Panc1 (cell line): ENCODE measurements around the gene ARHGAP8. TPM values are rescaled to one million over a fixed set of nuclear protein-coding genes. Genes with fewer than 3 reads are reported as not detected.

Experiments
- ATAC-seq: fragments of 200-7000 bp; cut with Tn5 transposase; 2 replicates; pipeline ENCODE4 v1.9.1; 2020; ENCODE audit warnings: mild to moderate bottlenecking, moderate library complexity
- BruUV-seq: library from RNA; stranded (reverse); fragments of 400-500 nt; replicated peaks from 2 replicates; lab custom pipeline; 2021; lab: Mats Ljungman, UMichigan
- CTCF ChIA-PET: fragments of 300-600 bp; sonication (Branson Sonifier 250); formaldehyde crosslinking; loops from one replicate; lab custom pipeline; 2022; ENCODE audit warnings: antibody characterized with exemption; lab: Charles Lee
- POLR2A ChIA-PET: fragments of 300-600 bp; sonication (Branson Sonifier 250); formaldehyde crosslinking; loops from one replicate; lab custom pipeline; 2022; ENCODE audit warnings: antibody characterized with exemption; lab: Charles Lee
- DNase-seq: peaks from one replicate; pipeline ENCODE4 v3.0.0-alpha.2; 2010; ENCODE audit warnings: low read depth, low spot score
- H3K27ac ChIP-seq: 2 replicates; pipeline ENCODE4 v1.5.1; 2011; ENCODE audit warnings: mild to moderate bottlenecking, low read length, inconsistent platforms
- H3K27me3 ChIP-seq: fragments of 200-500 bp; sonication (Bioruptor generic); 2 replicates; pipeline ENCODE4 v1.6.0; 2014; ENCODE audit warnings: low read length, inconsistent platforms; ENCODE audit not compliant: control insufficient read depth, insufficient read depth
- H3K36me3 ChIP-seq: fragments of 200-500 bp; sonication (Bioruptor generic); 2 replicates; pipeline ENCODE4 v1.5.1; 2014; ENCODE audit warnings: inconsistent platforms, mild to moderate bottlenecking, low read length, moderate library complexity; ENCODE audit not compliant: control insufficient read depth, insufficient read depth
- H3K4me1 ChIP-seq: 2 replicates; pipeline ENCODE4 v1.5.1; 2011; ENCODE audit warnings: inconsistent platforms, mild to moderate bottlenecking, low read length, moderate library complexity; ENCODE audit not compliant: control insufficient read depth, insufficient read depth
- H3K4me3 ChIP-seq, 2 experiments: 2 replicates each; pipeline ENCODE4 v1.5.1; 2011 to 2012; ENCODE audit warnings: low read depth in 2 of 2, low read length in 2 of 2, mild to moderate bottlenecking in 2 of 2, inconsistent platforms in 1 of 2, moderate library complexity in 1 of 2
- H3K9me3 ChIP-seq: fragments of 200-500 bp; sonication (Bioruptor generic); 2 replicates; pipeline ENCODE4 v1.5.1; 2014; ENCODE audit warnings: low read depth, mild to moderate bottlenecking, inconsistent platforms, low read length, moderate library complexity; ENCODE audit not compliant: control insufficient read depth, insufficient read depth
- POLR2AphosphoS5 ChIP-seq: IDR thresholded peaks from 2 replicates; pipeline ENCODE4 v1.6.1; 2012; ENCODE audit warnings: mild to moderate bottlenecking, low read depth, low read length, moderate library complexity
- SIN3A ChIP-seq: IDR thresholded peaks from 2 replicates; pipeline ENCODE4 v1.6.1; 2012; ENCODE audit warnings: low read depth, mild to moderate bottlenecking, low read length, moderate library complexity, borderline replicate concordance; ENCODE audit not compliant: insufficient read depth
- TCF7L2 ChIP-seq: IDR thresholded peaks from 2 replicates; pipeline ENCODE4 v1.6.1; 2011; ENCODE audit warnings: mild to moderate bottlenecking, low read depth, low read length, inconsistent platforms
- in situ Hi-C: cut with HindIII; loops from 2 replicates; pipeline ENCODE4 v1.10.0; 2016; ENCODE audit warnings: low sequenced_read_pairs, low pct_unique_long_range_greater_than_20kb
- intact Hi-C: fragments of 100-400 bp; cut with micrococcal nuclease; formaldehyde crosslinking; loops from one replicate; pipeline ENCODE4 v1.10.0; 2022; ENCODE audit not compliant: unreplicated experiment
- total RNA-seq: library from RNA; stranded (reverse); gene quantifications from one replicate; pipeline ENCODE4 v1.2.1, GENCODE V29; 2021; ENCODE audit not compliant: unreplicated experiment
- TF ChIP-seq, protein P1 (sequence below): fragments of 450-650 bp; IDR thresholded peaks from 2 replicates; pipeline ENCODE4 v1.5.1; 2017; ENCODE audit warnings: mild to moderate bottlenecking
- TF ChIP-seq, protein P2 (sequence below), 2 experiments: IDR thresholded peaks; 2 replicates each; pipeline ENCODE4 v1.6.1; 2011 to 2012; ENCODE audit warnings: low read depth in 2 of 2, control low read depth in 1 of 2, low read length in 1 of 2, mild to moderate bottlenecking in 1 of 2, moderate library complexity in 1 of 2; ENCODE audit not compliant: insufficient read depth in 1 of 2

ARHGAP8 gene
- total RNA-seq, 1 experiment from 2014 or later: 9.2 TPM

DNA sequence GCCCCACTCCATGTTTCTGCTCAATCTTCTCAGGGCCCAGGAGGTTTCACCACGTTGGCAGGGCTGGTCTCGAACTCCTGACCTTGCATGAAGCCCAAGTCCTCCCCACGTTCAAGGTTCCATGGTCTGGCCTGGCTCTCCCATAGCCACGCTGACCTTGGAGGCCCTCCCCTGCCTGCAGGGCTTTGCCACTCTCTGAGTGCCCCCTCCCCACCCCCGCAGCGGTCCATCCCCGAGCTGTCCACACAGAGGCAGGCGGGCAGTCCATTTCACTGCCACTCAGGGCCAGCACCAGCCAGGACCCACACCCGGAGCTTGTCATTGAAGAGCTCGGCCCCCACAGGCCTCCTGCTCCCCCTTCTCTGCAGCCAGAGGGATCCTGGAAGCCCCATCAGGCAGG lies 30.7 kb downstream of the ARHGAP8 start:
- in situ Hi-C loops (no loop called here), intact Hi-C loops (no loop called here)
- Histone ChIP-seq H3K4me3 (no peak overlapping the region), H3K9me3 (no peaks in the 10 kb centered on the region), H3K4me1 (no peaks in the 10 kb centered on the region; the same call in 1 of the 2 replicates), H3K27ac (no peak overlapping the region), H3K27me3 (no peaks in the 10 kb centered on the region), H3K36me3 (no peaks in the 10 kb centered on the region)
- no TSS peak for BruUV-seq
- ATAC-seq: no peak
- ChIA-PET POLR2A (no interaction called here), CTCF (no interaction called here)
- DNase-seq: no peak
- TF ChIP-seq SIN3A (no peak), POLR2AphosphoS5 (no peak), TCF7L2 (no peak)
- TF ChIP-seq, protein P1, sequence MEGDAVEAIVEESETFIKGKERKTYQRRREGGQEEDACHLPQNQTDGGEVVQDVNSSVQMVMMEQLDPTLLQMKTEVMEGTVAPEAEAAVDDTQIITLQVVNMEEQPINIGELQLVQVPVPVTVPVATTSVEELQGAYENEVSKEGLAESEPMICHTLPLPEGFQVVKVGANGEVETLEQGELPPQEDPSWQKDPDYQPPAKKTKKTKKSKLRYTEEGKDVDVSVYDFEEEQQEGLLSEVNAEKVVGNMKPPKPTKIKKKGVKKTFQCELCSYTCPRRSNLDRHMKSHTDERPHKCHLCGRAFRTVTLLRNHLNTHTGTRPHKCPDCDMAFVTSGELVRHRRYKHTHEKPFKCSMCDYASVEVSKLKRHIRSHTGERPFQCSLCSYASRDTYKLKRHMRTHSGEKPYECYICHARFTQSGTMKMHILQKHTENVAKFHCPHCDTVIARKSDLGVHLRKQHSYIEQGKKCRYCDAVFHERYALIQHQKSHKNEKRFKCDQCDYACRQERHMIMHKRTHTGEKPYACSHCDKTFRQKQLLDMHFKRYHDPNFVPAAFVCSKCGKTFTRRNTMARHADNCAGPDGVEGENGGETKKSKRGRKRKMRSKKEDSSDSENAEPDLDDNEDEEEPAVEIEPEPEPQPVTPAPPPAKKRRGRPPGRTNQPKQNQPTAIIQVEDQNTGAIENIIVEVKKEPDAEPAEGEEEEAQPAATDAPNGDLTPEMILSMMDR: no peak
- TF ChIP-seq, protein P2, sequence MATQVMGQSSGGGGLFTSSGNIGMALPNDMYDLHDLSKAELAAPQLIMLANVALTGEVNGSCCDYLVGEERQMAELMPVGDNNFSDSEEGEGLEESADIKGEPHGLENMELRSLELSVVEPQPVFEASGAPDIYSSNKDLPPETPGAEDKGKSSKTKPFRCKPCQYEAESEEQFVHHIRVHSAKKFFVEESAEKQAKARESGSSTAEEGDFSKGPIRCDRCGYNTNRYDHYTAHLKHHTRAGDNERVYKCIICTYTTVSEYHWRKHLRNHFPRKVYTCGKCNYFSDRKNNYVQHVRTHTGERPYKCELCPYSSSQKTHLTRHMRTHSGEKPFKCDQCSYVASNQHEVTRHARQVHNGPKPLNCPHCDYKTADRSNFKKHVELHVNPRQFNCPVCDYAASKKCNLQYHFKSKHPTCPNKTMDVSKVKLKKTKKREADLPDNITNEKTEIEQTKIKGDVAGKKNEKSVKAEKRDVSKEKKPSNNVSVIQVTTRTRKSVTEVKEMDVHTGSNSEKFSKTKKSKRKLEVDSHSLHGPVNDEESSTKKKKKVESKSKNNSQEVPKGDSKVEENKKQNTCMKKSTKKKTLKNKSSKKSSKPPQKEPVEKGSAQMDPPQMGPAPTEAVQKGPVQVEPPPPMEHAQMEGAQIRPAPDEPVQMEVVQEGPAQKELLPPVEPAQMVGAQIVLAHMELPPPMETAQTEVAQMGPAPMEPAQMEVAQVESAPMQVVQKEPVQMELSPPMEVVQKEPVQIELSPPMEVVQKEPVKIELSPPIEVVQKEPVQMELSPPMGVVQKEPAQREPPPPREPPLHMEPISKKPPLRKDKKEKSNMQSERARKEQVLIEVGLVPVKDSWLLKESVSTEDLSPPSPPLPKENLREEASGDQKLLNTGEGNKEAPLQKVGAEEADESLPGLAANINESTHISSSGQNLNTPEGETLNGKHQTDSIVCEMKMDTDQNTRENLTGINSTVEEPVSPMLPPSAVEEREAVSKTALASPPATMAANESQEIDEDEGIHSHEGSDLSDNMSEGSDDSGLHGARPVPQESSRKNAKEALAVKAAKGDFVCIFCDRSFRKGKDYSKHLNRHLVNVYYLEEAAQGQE (IDR thresholded peaks at IDR 0.05; ENCODE audit: insufficient read depth in 1 of 2, low read depth in 2 of 2, low read length in 1 of 2): no peak

DNA sequence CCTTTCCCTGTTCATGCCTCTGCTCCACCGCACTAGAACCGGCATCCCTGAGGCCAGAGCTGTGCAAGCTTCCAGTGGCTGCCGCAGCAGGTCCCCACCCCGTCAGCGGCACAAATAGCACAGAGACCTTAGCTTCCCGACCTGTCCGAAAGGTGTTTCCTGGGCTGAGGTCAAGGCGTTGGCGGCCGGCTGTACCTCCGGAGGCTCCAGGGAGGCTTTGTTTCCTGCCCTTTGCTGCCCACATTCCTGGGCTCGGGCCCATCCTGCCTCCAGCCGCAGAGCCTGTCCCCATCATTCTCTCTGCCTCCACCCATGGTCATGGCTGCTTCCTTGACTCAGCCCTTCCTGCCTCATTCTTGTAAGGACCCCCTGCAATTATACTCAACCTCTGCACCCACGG lies 31.2 kb downstream of the ARHGAP8 start:
- Histone ChIP-seq H3K4me3 (no peak overlapping the region), H3K4me1 (no peaks in the 10 kb centered on the region; the same call in 1 of the 2 replicates), H3K9me3 (no peaks in the 10 kb centered on the region), H3K36me3 (no peaks in the 10 kb centered on the region), H3K27me3 (no peaks in the 10 kb centered on the region), H3K27ac (no peak overlapping the region)
- no TSS peak for BruUV-seq
- ATAC-seq (no peak; the same call in 1 of the 2 replicates), DNase-seq (no peak)
- in situ Hi-C loops (no loop called here), intact Hi-C loops (no loop called here)
- POLR2A ChIA-PET: no interaction called here
- TF ChIP-seq, protein P2 (IDR thresholded peaks at IDR 0.05; ENCODE audit: insufficient read depth in 1 of 2, low read depth in 2 of 2, low read length in 1 of 2): no peak
- no peak for TF ChIP-seq SIN3A
- TF ChIP-seq, protein P1: no peak
- TF ChIP-seq POLR2AphosphoS5: no peak
- no peak for TF ChIP-seq TCF7L2
- CTCF ChIA-PET: no interaction called here
